ENCODE results near the gene KSR2. TPM values are rescaled to one million over a fixed set of nuclear protein-coding genes. Genes with fewer than 3 reads are reported as not detected.

KSR2 gene
- total and polyA plus RNA-seq, 10 of the 15 experiments (the other 5 are each of a cell fraction or from before 2014, with no cell fraction given), result under 0.01 to 1.5 (median 0.01) TPM; not detected in 3

- intact Hi-C loops (cut with micrococcal nuclease; ENCODE audit: unreplicated experiment) (no loop called here), in situ Hi-C loops (cut with MboI) (no loop called here)
- 10% methylated on average over 7 of the region's 7 CpGs for WGBS (ENCODE audit: insufficient coverage, insufficient replicate concordance, low lambda C conversion rate, missing lambda C conversion rate)
- Histone ChIP-seq H3K4me3 (no peak overlapping the region; the same call in 1 of the 2 replicates), H3K4me2 (ENCODE audit: control insufficient read depth, insufficient read depth) (peak overlapping the region; percentile 26; the same call in 1 of the 2 replicates), H3K27me3 (replicated peaks in 1 of 2; ENCODE audit: control insufficient read depth in 2 of 2, insufficient read depth in 2 of 2, low read length in 1 of 2) (no peaks in the 10 kb centered on the region), H3K9me3 (replicated peaks; ENCODE audit: control insufficient read depth, insufficient read depth, low read length) (no peaks in the 10 kb centered on the region), H4K20me1 (ENCODE audit: control insufficient read depth, insufficient read depth) (no peaks in the 10 kb centered on the region), H3K79me2 (ENCODE audit: control insufficient read depth, insufficient read depth, low read length) (no peaks in the 10 kb centered on the region), H3K9ac (ENCODE audit: control insufficient read depth, insufficient read depth, low read length) (no peak overlapping the region), H3K4me1 (ENCODE audit: control insufficient read depth, insufficient read depth, low read length) (peaks cover 14% of the 10 kb centered on the region), H3K36me3 (ENCODE audit: control insufficient read depth in 2 of 2, insufficient read depth in 2 of 2, low read length in 1 of 2) (no peaks in the 10 kb centered on the region), H3K27ac (ENCODE audit: control insufficient read depth, insufficient read depth) (0 out of 2 replicates have a peak overlapping the region, but pooled peaks have one; percentile 4), H2AFZ (ENCODE audit: control insufficient read depth, low read depth, low read length) (peak overlapping the region; percentile 24; the same call in 1 of the 2 replicates)
- ChIA-PET SMC1A (ENCODE audit: uncharacterized antibody, unreplicated experiment) (interaction anchor here (0.8 to 1.5 kb wide), 3 partner anchors 10 to 231 kb away, joined by 3 to 5 read pairs (median 3); no protein-coding TSS in a partner anchor), RAD21 (ENCODE audit: unreplicated experiment) (interaction anchor here (1.0 to 1.3 kb wide), 3 partner anchors 9 to 13 kb away, joined by 3 to 6 read pairs (median 5); no protein-coding TSS in a partner anchor), CTCF (interaction anchor here (1.1 to 2.8 kb wide), 5 partner anchors 13 to 165 kb away, joined by 4 to 25 read pairs (median 6); no protein-coding TSS in a partner anchor), POLR2A (no interaction called here)
- ATAC-seq (peak; percentile 64), FAIRE-seq (no peak), DNase-seq (ENCODE audit: low read depth, low spot score) (peak; percentile 43)
- no TSS peak for BruUV-seq (replicated peaks)
- TF ChIP-seq, protein P1, sequence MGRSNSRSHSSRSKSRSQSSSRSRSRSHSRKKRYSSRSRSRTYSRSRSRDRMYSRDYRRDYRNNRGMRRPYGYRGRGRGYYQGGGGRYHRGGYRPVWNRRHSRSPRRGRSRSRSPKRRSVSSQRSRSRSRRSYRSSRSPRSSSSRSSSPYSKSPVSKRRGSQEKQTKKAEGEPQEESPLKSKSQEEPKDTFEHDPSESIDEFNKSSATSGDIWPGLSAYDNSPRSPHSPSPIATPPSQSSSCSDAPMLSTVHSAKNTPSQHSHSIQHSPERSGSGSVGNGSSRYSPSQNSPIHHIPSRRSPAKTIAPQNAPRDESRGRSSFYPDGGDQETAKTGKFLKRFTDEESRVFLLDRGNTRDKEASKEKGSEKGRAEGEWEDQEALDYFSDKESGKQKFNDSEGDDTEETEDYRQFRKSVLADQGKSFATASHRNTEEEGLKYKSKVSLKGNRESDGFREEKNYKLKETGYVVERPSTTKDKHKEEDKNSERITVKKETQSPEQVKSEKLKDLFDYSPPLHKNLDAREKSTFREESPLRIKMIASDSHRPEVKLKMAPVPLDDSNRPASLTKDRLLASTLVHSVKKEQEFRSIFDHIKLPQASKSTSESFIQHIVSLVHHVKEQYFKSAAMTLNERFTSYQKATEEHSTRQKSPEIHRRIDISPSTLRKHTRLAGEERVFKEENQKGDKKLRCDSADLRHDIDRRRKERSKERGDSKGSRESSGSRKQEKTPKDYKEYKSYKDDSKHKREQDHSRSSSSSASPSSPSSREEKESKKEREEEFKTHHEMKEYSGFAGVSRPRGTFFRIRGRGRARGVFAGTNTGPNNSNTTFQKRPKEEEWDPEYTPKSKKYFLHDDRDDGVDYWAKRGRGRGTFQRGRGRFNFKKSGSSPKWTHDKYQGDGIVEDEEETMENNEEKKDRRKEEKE (IDR thresholded peaks at IDR 0.05), result no peak
- TF ChIP-seq MTA2 (IDR thresholded peaks at IDR 0.05; ENCODE audit: low read depth), result no peak
- TF ChIP-seq BHLHE40 (IDR thresholded peaks at IDR 0.05; ENCODE audit: borderline replicate concordance in 1 of 2, low read depth in 2 of 2, low read length in 1 of 2), result peak in 1 of 2 experiments; percentile 36; a peak in 1 of 4 replicates
- TF ChIP-seq ZBTB4 (CRISPR knock-in tag; IDR thresholded peaks at IDR 0.05), result no peak
- TF ChIP-seq NBN (IDR thresholded peaks at IDR 0.05), result no peak
- TF ChIP-seq, protein P2, sequence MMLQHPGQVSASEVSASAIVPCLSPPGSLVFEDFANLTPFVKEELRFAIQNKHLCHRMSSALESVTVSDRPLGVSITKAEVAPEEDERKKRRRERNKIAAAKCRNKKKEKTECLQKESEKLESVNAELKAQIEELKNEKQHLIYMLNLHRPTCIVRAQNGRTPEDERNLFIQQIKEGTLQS (IDR thresholded peaks at IDR 0.05; ENCODE audit: borderline replicate concordance, extremely low read depth, low read depth, low read length), result no peak
- TF ChIP-seq RBBP5 (conservative IDR thresholded peaks at IDR 0.05), result no peak
- no peak for TF ChIP-seq SP1 (IDR thresholded peaks at IDR 0.05; ENCODE audit: low read depth, low read length)
- TF ChIP-seq STAT3 (IDR thresholded peaks at IDR 0.05; ENCODE audit: low read depth, low read length), result no peak
- TF ChIP-seq SUPT20H (IDR thresholded peaks at IDR 0.05; ENCODE audit: borderline replicate concordance, control insufficient read depth, low read depth, low read length), result no peak
- TF ChIP-seq MEF2A (IDR thresholded peaks at IDR 0.05; ENCODE audit: insufficient read depth, low read depth, low read length), result 0 out of 2 replicates have a peak, but pooled peaks have one; percentile 11
- no peak for TF ChIP-seq USF1 (IDR thresholded peaks at IDR 0.05; ENCODE audit: borderline replicate concordance, extremely low read length, insufficient read depth, low read depth, low read length)
- no peak; a peak in 1 of 4 replicates for TF ChIP-seq IKZF2 (IDR thresholded peaks at IDR 0.05)
- no peak for TF ChIP-seq RB1 (IDR thresholded peaks at IDR 0.05; ENCODE audit: borderline replicate concordance)
- no peak for TF ChIP-seq CHD1 (IDR thresholded peaks at IDR 0.05; ENCODE audit: low read depth, low read length)
- no peak for TF ChIP-seq FOXM1 (IDR thresholded peaks at IDR 0.05; ENCODE audit: low read depth, low read length)
- TF ChIP-seq PAX5 (IDR thresholded peaks at IDR 0.05; ENCODE audit: borderline replicate concordance, low read depth, low read length), result peak; percentile 46; the same call in 1 of the 2 replicates
Measured at GRCh38 chr12:117889098-117889497, 79.7 kb downstream of the KSR2 start.

Measured in GM12878 (cell line).